Neural cell (in vitro differentiated cells): ENCODE results near the gene CASTOR1. TPM values are rescaled to one million over a fixed set of nuclear protein-coding genes. Genes with fewer than 3 reads are reported as not detected.

ENCODE experiments used
- H2AFZ ChIP-seq: fragments of 200-600, 300-800 bp; sonication (generic), shearing (Covaris generic); 2 replicates; pipeline ENCODE4 v1.6.0; 2014; ENCODE audit warnings: low read depth, mild to moderate bottlenecking, antibody characterized with exemption, low read length, moderate library complexity
- H3F3A ChIP-seq: fragments of 200-600 bp; shearing (Covaris generic); 2 replicates; pipeline ENCODE4 v1.6.1; 2016; ENCODE audit warnings: mild to moderate bottlenecking, moderate library complexity, mixed read lengths, antibody characterized with exemption, low read length; ENCODE audit not compliant: insufficient read depth, poor library complexity, severe bottlenecking
- H3K27ac ChIP-seq: fragments of 200-600, 300-800 bp; sonication (generic), shearing (Covaris generic); 2 replicates; pipeline ENCODE4 v1.5.1; 2014; ENCODE audit warnings: mild to moderate bottlenecking, low read length, moderate library complexity
- H3K27me3 ChIP-seq: fragments of 300-800, 200-600 bp; sonication (generic), shearing (Covaris generic); 2 replicates; pipeline ENCODE4 v1.6.0; 2014; ENCODE audit warnings: mild to moderate bottlenecking, low read depth, low read length, moderate library complexity; ENCODE audit not compliant: insufficient read depth
- H3K36me3 ChIP-seq: fragments of 300-800, 200-600 bp; sonication (generic), shearing (Covaris generic); 2 replicates; pipeline ENCODE4 v1.5.1; 2014; ENCODE audit warnings: mild to moderate bottlenecking, antibody characterized with exemption, low read length, moderate library complexity; ENCODE audit not compliant: insufficient read depth
- H3K4me2 ChIP-seq: fragments of 300-800, 200-600 bp; sonication (generic), shearing (Covaris generic); 2 replicates; pipeline ENCODE4 v1.6.0; 2014; ENCODE audit warnings: mild to moderate bottlenecking, low read length
- H3K4me3 ChIP-seq: fragments of 300-800, 200-600 bp; sonication (generic), shearing (Covaris generic); 2 replicates; pipeline ENCODE4 v1.5.1; 2014; ENCODE audit warnings: mild to moderate bottlenecking, low read length, moderate library complexity
- H3K79me2 ChIP-seq: fragments of 200-600 bp; shearing (Covaris generic); replicated peaks from 2 replicates; pipeline ENCODE4 v1.6.0; 2014; ENCODE audit warnings: mild to moderate bottlenecking, low read length, moderate library complexity; ENCODE audit not compliant: insufficient read depth
- H3K9ac ChIP-seq: fragments of 300-800, 200-600 bp; sonication (generic), shearing (Covaris generic); 2 replicates; pipeline ENCODE4 v1.6.1; 2016; ENCODE audit warnings: mild to moderate bottlenecking, low read length, mixed read lengths
- H3K9me2 ChIP-seq: fragments of 200-600 bp; shearing (Covaris generic); 2 replicates; pipeline ENCODE4 v1.6.1; 2016; ENCODE audit warnings: mild to moderate bottlenecking, low read length, mixed read lengths; ENCODE audit not compliant: insufficient read depth
- H3K9me3 ChIP-seq: fragments of 200-600, 300-800 bp; sonication (generic), shearing (Covaris generic); 2 replicates; pipeline ENCODE4 v1.6.1; 2016; ENCODE audit warnings: mild to moderate bottlenecking, mixed run types, low read length, moderate library complexity, mixed read lengths
- H4K20me1 ChIP-seq: fragments of 200-600 bp; shearing (Covaris generic); 2 replicates; pipeline ENCODE4 v1.6.1; 2016; ENCODE audit warnings: mild to moderate bottlenecking, mixed run types; ENCODE audit not compliant: insufficient read depth
- EP300 ChIP-seq: fragments of 450-650 bp; conservative IDR thresholded peaks from 2 replicates; pipeline ENCODE4 v1.6.1; 2014; ENCODE audit warnings: antibody characterized with exemption, mild to moderate bottlenecking, moderate library complexity; ENCODE audit not compliant: poor library complexity, severe bottlenecking
- EZH2 ChIP-seq: fragments of 200-600, 300-800 bp; shearing (Covaris generic), sonication (generic); IDR thresholded peaks from 2 replicates; pipeline ENCODE4 v1.6.1; 2014; ENCODE audit warnings: antibody characterized with exemption, low read length, borderline replicate concordance, mild to moderate bottlenecking; ENCODE audit not compliant: insufficient read depth, poor library complexity, severe bottlenecking
- MXI1 ChIP-seq: fragments of 450-650 bp; conservative IDR thresholded peaks from 2 replicates; pipeline ENCODE4 v1.6.1; 2014; ENCODE audit warnings: antibody characterized with exemption, mild to moderate bottlenecking; ENCODE audit not compliant: poor library complexity, severe bottlenecking
- POLR2AphosphoS5 ChIP-seq: IDR thresholded peaks from 2 replicates; pipeline ENCODE4 v1.6.1; 2012
- RAD21 ChIP-seq: fragments of 450-650 bp; conservative IDR thresholded peaks from 2 replicates; pipeline ENCODE4 v1.6.1; 2014; ENCODE audit warnings: antibody characterized with exemption, mild to moderate bottlenecking, moderate library complexity
- SMC3 ChIP-seq: fragments of 450-650 bp; conservative IDR thresholded peaks from 2 replicates; pipeline ENCODE4 v1.6.1; 2014; ENCODE audit warnings: antibody characterized with exemption, mild to moderate bottlenecking, moderate library complexity; ENCODE audit not compliant: poor library complexity
- TAF1 ChIP-seq: IDR thresholded peaks from 2 replicates; pipeline ENCODE4 v1.6.1; 2012; ENCODE audit warnings: low read depth
- polyA plus RNA-seq: library from polyadenylated mRNA; depleted of rRNA; stranded (reverse); fragments of >200 nt; gene quantifications from 2 replicates; pipeline ENCODE4 v1.2.3, GENCODE V29; 2014
- TF ChIP-seq, protein P1 (sequence below): fragments of 450-650 bp; IDR thresholded peaks from 2 replicates; pipeline ENCODE4 v1.5.1; 2014; ENCODE audit warnings: antibody characterized with exemption, mild to moderate bottlenecking, moderate library complexity; ENCODE audit not compliant: poor library complexity, severe bottlenecking
- TF ChIP-seq, protein P2 (sequence below): IDR thresholded peaks from 2 replicates; pipeline ENCODE4 v1.6.1; 2012; ENCODE audit warnings: borderline replicate concordance

The CASTOR1 gene
- polyA plus RNA-seq, 1 donor from 2014 or later, result 2.2 TPM

DNA sequence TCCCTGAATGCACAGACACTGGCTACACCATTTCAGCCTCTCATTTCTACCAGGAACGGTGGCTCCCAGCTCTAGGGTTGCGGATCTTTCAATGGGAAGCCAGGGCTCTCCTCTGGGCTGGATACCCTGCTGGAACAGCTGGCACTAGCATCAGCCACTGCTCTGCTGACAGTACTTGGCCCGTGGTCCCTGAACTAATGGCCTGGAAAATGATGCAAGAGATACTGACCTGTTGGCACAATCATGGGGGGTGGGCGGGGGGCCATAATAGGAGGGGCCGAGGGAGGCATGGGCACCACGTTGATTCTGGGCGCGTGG is 48.1 kb upstream of the CASTOR1 start:
- Histone ChIP-seq H3K9ac (no peak overlapping the region), H3F3A (no peaks in the 10 kb centered on the region), H3K4me2 (no peak overlapping the region), H3K27me3 (no peaks in the 10 kb centered on the region), H2AFZ (no peak overlapping the region), H3K4me3 (no peak overlapping the region), H3K9me2 (no peaks in the 10 kb centered on the region), H3K27ac (no peak overlapping the region), H3K36me3 (peaks cover 6% of the 10 kb centered on the region), H3K9me3 (no peaks in the 10 kb centered on the region), H3K79me2 (no peaks in the 10 kb centered on the region), H4K20me1 (no peaks in the 10 kb centered on the region)
- TF ChIP-seq RAD21 (no peak), EP300 (no peak), MXI1 (no peak), SMC3 (no peak), EZH2 (no peak), TAF1 (no peak), POLR2AphosphoS5 (no peak)
- TF ChIP-seq, protein P1, sequence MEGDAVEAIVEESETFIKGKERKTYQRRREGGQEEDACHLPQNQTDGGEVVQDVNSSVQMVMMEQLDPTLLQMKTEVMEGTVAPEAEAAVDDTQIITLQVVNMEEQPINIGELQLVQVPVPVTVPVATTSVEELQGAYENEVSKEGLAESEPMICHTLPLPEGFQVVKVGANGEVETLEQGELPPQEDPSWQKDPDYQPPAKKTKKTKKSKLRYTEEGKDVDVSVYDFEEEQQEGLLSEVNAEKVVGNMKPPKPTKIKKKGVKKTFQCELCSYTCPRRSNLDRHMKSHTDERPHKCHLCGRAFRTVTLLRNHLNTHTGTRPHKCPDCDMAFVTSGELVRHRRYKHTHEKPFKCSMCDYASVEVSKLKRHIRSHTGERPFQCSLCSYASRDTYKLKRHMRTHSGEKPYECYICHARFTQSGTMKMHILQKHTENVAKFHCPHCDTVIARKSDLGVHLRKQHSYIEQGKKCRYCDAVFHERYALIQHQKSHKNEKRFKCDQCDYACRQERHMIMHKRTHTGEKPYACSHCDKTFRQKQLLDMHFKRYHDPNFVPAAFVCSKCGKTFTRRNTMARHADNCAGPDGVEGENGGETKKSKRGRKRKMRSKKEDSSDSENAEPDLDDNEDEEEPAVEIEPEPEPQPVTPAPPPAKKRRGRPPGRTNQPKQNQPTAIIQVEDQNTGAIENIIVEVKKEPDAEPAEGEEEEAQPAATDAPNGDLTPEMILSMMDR, result no peak
- TF ChIP-seq, protein P2, sequence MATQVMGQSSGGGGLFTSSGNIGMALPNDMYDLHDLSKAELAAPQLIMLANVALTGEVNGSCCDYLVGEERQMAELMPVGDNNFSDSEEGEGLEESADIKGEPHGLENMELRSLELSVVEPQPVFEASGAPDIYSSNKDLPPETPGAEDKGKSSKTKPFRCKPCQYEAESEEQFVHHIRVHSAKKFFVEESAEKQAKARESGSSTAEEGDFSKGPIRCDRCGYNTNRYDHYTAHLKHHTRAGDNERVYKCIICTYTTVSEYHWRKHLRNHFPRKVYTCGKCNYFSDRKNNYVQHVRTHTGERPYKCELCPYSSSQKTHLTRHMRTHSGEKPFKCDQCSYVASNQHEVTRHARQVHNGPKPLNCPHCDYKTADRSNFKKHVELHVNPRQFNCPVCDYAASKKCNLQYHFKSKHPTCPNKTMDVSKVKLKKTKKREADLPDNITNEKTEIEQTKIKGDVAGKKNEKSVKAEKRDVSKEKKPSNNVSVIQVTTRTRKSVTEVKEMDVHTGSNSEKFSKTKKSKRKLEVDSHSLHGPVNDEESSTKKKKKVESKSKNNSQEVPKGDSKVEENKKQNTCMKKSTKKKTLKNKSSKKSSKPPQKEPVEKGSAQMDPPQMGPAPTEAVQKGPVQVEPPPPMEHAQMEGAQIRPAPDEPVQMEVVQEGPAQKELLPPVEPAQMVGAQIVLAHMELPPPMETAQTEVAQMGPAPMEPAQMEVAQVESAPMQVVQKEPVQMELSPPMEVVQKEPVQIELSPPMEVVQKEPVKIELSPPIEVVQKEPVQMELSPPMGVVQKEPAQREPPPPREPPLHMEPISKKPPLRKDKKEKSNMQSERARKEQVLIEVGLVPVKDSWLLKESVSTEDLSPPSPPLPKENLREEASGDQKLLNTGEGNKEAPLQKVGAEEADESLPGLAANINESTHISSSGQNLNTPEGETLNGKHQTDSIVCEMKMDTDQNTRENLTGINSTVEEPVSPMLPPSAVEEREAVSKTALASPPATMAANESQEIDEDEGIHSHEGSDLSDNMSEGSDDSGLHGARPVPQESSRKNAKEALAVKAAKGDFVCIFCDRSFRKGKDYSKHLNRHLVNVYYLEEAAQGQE, result no peak

DNA sequence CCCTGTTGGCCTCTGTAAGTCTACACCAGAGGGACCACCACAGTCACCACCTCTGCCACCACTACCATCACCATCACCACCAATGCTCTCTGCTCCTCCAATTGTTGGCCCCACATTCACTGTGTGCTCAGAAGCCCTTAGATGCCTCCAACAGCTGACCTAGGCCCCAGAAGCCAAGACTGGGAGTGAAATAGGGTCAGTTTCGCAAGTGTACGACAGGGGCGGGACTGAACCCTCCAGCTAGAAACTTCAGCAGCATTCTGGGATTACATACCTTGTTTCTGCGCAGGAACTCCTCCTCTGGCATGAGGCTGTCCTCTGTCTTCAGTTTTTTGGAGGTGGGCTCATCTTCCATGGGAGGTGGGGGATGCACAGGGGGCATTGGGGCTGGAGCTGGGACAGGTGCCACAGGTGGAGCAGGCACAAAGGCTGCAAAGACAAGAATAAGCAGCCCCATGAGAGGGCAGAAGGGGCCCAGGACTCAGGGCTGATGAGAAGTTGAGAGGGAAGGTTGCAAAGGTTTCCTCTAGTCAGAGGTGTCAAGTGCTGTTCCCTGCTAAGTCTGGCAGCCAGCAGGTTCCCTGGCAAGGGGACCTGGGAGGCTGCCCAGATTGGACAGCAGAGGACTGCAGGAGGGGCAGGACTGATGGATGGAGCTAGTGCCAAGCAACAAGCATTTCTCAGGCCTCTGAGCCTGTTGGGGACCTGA is 47.6 kb upstream of the CASTOR1 start:
- Histone ChIP-seq H2AFZ (no peak overlapping the region), H4K20me1 (no peaks in the 10 kb centered on the region), H3K27ac (no peak overlapping the region), H3K4me3 (no peak overlapping the region), H3K27me3 (no peaks in the 10 kb centered on the region), H3K79me2 (no peaks in the 10 kb centered on the region), H3K9me2 (no peaks in the 10 kb centered on the region), H3K4me2 (no peak overlapping the region), H3K9me3 (no peaks in the 10 kb centered on the region), H3F3A (no peaks in the 10 kb centered on the region), H3K9ac (no peak overlapping the region), H3K36me3 (peaks cover 6% of the 10 kb centered on the region)
- TF ChIP-seq TAF1 (no peak), EZH2 (no peak), RAD21 (no peak), MXI1 (no peak)
- TF ChIP-seq, protein P1, result no peak
